Testis (tissue), 3 donors: Measurements from ENCODE around the gene TAS2R40. TPM values are rescaled to one million over a fixed set of nuclear protein-coding genes. Genes with fewer than 3 reads are reported as not detected.
"Not testable (repeated sequence)": the region's sequence is repeated elsewhere in the genome, so short reads cannot be mapped to it uniquely, and the experiment has no call there.

Experiments used
- DNase-seq: peaks from one replicate; pipeline ENCODE4 v3.0.0-alpha.2; 2019
- H3K27ac ChIP-seq, 2 donors: fragments of 200-600 bp; sonication (generic); one replicate each; pipeline ENCODE4 v1.5.1; 2019
- H3K27me3 ChIP-seq: fragments of 200-600 bp; sonication (generic); one replicate; pipeline ENCODE4 v1.5.1; 2019
- H3K36me3 ChIP-seq: fragments of 200-600 bp; sonication (generic); one replicate; pipeline ENCODE4 v1.5.1; 2017; ENCODE audit warnings: low read depth; ENCODE audit errors: missing control alignments
- H3K4me1 ChIP-seq: fragments of 200-600 bp; sonication (generic); one replicate; pipeline ENCODE4 v1.5.1; 2019
- H3K4me3 ChIP-seq, 2 donors: fragments of 200-600 bp; sonication (generic); one replicate each; pipeline ENCODE4 v1.5.1; 2017 to 2019
- H3K9me3 ChIP-seq: fragments of 200-600 bp; sonication (generic); one replicate; pipeline ENCODE4 v1.5.1; 2017
- POLR2A ChIP-seq: fragments of 450-650 bp; IDR thresholded peaks from one replicate; pipeline ENCODE4 v1.6.1; 2017; ENCODE audit warnings: antibody characterized with exemption, mild to moderate bottlenecking, moderate library complexity
- WGBS, 2 donors: methylation state at CpG; one replicate each; pipeline ENCODE4 v1.1.5; 2018; 5-methylcytosine and 5-hydroxymethylcytosine counted together
- intact Hi-C: fragments of 100-400 bp; cut with DNase I; formaldehyde crosslinking; loops from one replicate; pipeline ENCODE4 v1.15.1; 2023; ENCODE audit warnings: low total_unique reads
- polyA plus RNA-seq: library from polyadenylated mRNA; stranded (reverse); fragments of 350-450 nt; fragmentation: Illumina TruSeq; extraction: RNeasy Lipid Tissue Mini Kit (QIAGEN cat#74804); gene quantifications from one replicate; pipeline ENCODE4 v1.2.3, GENCODE V29; 2014; ENCODE audit warnings: low read depth, low replicate concordance; ENCODE audit not compliant: insufficient read depth
- total RNA-seq, 2 donors: library from RNA; depleted of rRNA; stranded (reverse); fragments of >200 nt; gene quantifications; one replicate each; pipeline ENCODE4 v1.2.3, GENCODE V29; 2016
- TF ChIP-seq, protein P1 (sequence below), 3 experiments: fragments of 450-650 bp in 2 of 3; fragments of 200-600 bp in 1 of 3; sonication (generic) in 1 of 3; IDR thresholded peaks; one replicate each; pipeline ENCODE4 v1.5.1; 2016 to 2019; ENCODE audit warnings: antibody characterized with exemption in 3 of 3, mild to moderate bottlenecking in 2 of 3, moderate library complexity in 1 of 3

The TAS2R40 gene
- total and polyA plus RNA-seq, 3 donors from 2014 or later, result not detected

DNA sequence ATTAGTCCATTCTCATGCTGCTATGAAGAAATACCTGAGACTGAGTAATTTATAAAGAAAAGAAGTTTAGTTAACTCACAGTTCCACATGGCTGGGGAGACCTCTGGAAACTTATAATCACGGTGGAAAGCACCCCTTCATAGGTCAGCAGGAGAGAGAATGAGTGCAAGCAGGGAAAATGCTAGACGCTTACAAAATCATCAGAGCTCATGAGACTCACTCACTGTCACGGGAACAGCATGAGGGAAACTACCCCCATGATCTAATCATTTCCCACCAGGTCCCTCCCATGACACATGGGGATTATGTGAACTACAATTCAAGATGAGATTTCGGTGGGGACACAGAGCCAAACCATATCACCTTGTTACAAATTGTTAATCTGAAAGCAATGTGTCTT lies 22.8 kb upstream of the TAS2R40 start:
- no peak for TF ChIP-seq POLR2A
- TF ChIP-seq, protein P1, sequence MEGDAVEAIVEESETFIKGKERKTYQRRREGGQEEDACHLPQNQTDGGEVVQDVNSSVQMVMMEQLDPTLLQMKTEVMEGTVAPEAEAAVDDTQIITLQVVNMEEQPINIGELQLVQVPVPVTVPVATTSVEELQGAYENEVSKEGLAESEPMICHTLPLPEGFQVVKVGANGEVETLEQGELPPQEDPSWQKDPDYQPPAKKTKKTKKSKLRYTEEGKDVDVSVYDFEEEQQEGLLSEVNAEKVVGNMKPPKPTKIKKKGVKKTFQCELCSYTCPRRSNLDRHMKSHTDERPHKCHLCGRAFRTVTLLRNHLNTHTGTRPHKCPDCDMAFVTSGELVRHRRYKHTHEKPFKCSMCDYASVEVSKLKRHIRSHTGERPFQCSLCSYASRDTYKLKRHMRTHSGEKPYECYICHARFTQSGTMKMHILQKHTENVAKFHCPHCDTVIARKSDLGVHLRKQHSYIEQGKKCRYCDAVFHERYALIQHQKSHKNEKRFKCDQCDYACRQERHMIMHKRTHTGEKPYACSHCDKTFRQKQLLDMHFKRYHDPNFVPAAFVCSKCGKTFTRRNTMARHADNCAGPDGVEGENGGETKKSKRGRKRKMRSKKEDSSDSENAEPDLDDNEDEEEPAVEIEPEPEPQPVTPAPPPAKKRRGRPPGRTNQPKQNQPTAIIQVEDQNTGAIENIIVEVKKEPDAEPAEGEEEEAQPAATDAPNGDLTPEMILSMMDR (IDR thresholded peaks at IDR 0.05), result no peak
- Histone ChIP-seq H3K9me3 (no peaks in the 10 kb centered on the region), H3K4me3 (no peak overlapping the region), H3K27ac (no peak overlapping the region), H3K27me3 (no peaks in the 10 kb centered on the region), H3K36me3 (no peaks in the 10 kb centered on the region), H3K4me1 (no peaks in the 10 kb centered on the region)
- intact Hi-C loops, result no loop called here
- 85 to 88% methylated on average over 4 of the region's 4 CpGs for WGBS, 2 donors
- no peak for DNase-seq

DNA sequence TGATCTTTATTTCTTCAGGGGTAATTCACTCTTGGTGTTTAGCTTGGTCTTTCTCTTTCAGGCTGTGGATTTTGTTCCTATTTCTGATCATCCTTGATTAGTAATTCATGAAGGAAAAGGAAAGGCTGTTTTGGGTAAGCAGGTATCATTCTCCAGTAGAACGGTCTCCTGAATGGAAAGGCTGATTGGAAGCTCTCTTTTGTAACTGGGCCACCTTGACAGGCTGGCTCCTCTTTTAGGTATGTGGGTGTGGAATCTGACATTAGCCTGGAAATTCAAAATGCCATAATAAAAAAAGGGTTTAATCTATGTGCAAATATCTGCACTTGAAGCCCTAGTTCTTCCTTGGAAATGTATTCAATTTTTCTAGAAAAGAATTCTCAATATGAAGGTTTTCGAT lies 19.7 kb upstream of the TAS2R40 start:
- TF ChIP-seq POLR2A, result no peak
- TF ChIP-seq, protein P1 (IDR thresholded peaks at IDR 0.05), result no peak
- Histone ChIP-seq H3K9me3 (no peaks in the 10 kb centered on the region), H3K4me3 (no peak overlapping the region), H3K4me1 (no peaks in the 10 kb centered on the region), H3K27me3 (no peaks in the 10 kb centered on the region), H3K27ac (no peak overlapping the region), H3K36me3 (no peaks in the 10 kb centered on the region)
- 98 to 100% methylated on average over 2 of the region's 2 CpGs for WGBS, 2 donors
- intact Hi-C loops, result no loop called here
- DNase-seq, result no peak

DNA sequence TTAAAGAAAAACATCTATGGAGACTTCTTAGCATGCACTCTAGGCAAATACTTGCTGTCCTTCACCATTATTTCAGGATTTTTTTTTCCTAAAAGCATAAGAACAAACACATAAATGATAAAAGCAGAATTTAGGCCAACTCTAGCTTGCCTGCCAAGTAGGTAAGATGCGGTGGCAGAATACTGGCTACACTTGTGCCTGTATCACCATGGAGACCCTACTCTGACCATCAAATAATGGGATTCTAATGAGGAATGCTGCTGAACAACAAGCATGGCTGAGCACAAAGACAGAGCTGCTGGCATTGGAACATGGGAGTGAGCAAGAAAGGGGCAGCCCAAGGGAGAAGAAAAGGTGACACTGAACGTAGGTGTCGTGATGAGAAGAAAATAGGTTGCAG lies 18.5 kb upstream of the TAS2R40 start:
- WGBS, 2 donors, result 88 to 94% methylated on average over 3 of the region's 3 CpGs
- Histone ChIP-seq H3K36me3 (no peaks in the 10 kb centered on the region), H3K4me3 (no peak overlapping the region), H3K4me1 (no peaks in the 10 kb centered on the region), H3K9me3 (no peaks in the 10 kb centered on the region), H3K27ac (no peak overlapping the region), H3K27me3 (no peaks in the 10 kb centered on the region)
- no peak for DNase-seq
- intact Hi-C loops, result no loop called here
- TF ChIP-seq, protein P1 (IDR thresholded peaks at IDR 0.05), result no peak
- TF ChIP-seq POLR2A, result no peak

DNA sequence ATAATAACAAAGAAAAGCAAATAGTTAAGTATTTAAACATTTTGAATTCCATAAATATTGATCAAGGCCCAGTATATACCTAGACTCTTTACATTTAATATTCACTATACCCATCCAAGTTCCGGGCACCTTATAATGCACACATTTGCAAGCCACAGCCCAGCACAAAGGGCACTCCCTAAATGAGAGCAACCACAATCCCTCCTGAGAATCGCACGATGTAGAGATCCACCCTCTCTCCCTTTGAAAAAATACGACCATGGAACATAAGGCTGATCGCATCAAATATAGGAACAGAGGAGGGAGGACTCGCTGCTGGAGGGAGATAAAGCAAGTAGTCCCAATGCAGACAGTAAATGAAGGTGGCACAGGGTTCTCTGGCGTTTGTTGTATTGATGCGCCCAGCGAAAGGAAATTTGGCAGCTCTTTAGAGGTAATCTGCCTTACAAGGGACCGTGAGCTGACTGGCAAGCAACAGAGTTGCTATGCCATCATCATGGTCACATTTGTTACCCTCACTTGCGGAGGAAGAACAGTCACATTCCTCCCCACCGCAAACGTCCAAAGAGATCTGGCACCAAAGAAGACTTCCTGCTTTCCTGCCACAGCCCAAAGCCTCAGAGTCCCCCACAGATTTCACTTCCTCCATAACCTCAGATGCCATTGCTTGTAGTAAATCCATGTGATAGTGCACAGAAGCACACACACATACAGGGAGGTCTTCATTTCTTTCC lies 16.1 kb upstream of the TAS2R40 start:
- WGBS, 2 donors, result 79 to 85% methylated on average over 13 of the region's 13 CpGs
- H3K9me3 ChIP-seq, result no peaks in the 10 kb centered on the region
- no peak overlapping the region for H3K4me3 ChIP-seq
- peak; percentile 35 for DNase-seq
- H3K27ac ChIP-seq, result no peak overlapping the region
- no peaks in the 10 kb centered on the region for H3K36me3 ChIP-seq
- intact Hi-C loops, result no loop called here
- no peaks in the 10 kb centered on the region for H3K4me1 ChIP-seq
- no peaks in the 10 kb centered on the region for H3K27me3 ChIP-seq
- no peak for TF ChIP-seq POLR2A

DNA sequence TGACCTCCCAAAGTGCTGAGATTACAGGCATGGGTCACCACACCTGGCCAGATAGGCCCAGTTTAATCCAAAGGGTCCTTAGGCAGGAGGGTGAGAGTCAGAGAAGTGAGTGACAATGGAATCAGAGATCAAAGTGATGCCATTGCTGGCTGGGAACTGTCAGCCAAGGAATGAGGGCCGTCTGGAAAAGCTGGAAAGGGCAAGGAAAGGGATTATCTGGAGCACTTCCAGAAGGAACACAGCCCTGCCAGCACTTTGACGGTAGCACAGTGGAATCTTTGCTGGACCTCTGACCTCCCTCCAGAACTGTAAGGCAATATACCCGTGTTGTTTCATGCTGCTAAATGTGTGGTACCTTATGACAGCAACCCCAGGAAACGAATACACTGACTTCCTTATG lies 11.3 kb upstream of the TAS2R40 start:
- H3K9me3 ChIP-seq, result no peaks in the 10 kb centered on the region
- intact Hi-C loops, result loop anchor here (5.0 to 10.0 kb wide), 2 partner anchors 203 to 356 kb away; partner anchors contain the start of gene EPHB6
- 41 to 46% methylated on average over 4 of the region's 4 CpGs for WGBS, 2 donors

DNA sequence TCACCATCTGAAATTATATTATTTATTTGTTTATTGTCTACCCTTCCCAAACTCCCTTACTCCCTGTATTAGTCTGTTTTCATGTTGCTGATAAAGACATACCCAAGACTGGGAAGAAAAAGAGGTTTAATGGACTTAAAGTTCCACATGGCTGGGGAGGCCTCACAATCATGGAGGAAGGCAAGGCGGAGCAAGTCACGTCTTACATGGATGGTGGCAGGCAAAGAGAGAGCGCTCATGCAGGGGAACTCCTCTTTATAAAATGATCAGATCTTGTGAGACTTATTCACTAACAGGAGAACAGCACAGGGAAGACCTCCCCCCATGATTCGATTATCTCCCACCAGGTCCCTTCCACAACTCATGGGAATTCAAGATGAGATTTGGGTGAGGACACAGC lies 8.4 kb upstream of the TAS2R40 start:
- H3K4me1 ChIP-seq, DNase-seq, H3K27me3 ChIP-seq, H3K4me3 ChIP-seq, H3K36me3 ChIP-seq, H3K27ac ChIP-seq, H3K9me3 ChIP-seq: not testable (repeated sequence)
- 93 to 98% methylated on average over 4 of the region's 4 CpGs for WGBS, 2 donors
- intact Hi-C loops, result loop anchor here (5.0 to 10.0 kb wide), 2 partner anchors 206 to 359 kb away; partner anchors contain the start of gene EPHB6

More for the DNA sequence above, 11.3 kb upstream of the TAS2R40 start:
- Histone ChIP-seq H3K27me3 (no peaks in the 10 kb centered on the region), H3K36me3 (no peaks in the 10 kb centered on the region), H3K27ac (no peak overlapping the region), H3K4me3 (no peak overlapping the region), H3K4me1 (no peaks in the 10 kb centered on the region)
- TF ChIP-seq, protein P1 (IDR thresholded peaks at IDR 0.05), result no peak
- no peak for TF ChIP-seq POLR2A
- DNase-seq, result no peak
